ENCODE measurements around the gene MBP. TPM values are rescaled to one million over a fixed set of nuclear protein-coding genes. Genes with fewer than 3 reads are reported as not detected.

The MBP gene
- total RNA-seq, 2 experiments from 2014 or later: 75.4 to 79.2 TPM

DNA sequence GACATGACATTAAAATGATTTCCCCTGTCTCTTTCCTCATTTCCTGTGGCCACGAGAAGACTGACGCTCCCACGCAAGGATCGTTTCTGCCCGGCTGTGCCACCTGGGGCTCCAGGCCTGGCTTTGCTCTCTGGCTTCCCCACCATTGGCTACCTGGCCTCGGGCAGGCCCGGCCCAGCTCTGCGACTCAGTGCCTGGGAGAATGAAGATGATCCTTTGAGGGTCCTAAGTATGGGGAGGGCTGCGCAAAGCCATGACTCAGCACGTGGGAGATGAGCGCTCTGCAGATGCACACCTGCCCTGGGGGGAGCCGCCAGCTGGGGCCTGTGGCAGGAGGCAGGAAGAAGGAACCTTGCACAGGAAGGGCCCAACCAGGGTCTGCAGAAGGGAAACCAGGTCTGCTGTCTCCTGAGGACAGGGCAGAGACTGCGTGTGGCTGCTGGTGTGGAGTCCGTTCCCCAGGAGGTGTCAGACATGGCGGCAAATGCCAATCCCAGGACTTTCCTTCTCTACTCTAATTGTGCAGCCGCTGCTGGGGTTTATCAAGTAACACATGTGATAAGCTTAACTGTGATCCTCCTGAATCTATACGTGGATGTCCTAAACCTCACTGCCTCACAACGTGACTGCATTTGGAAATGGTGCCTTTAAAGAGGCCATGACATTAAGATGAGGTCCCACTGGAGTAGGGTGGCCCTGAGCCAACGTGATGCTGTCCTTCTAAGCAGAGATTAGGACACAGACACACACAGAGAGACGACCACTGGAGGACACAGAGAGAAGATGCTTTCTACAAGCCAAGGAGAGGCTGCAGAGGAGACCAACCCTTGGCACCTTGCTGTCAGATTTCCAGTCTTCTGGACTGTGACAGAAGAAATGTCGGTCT, 32.9 kb downstream of the MBP start:
- peak; percentile 21 for ATAC-seq (ENCODE audit: poor library complexity)
- intact Hi-C loops (cut with DNase I, micrococcal nuclease): loop anchor here in 1 of 2 experiments (2.0 kb wide), 1 partner anchor 37 kb away; no protein-coding TSS in a partner anchor

GRCh38 chr18:77098538-77099174, 33.9 kb downstream of the MBP start:
- ATAC-seq (ENCODE audit: poor library complexity) (no peak), DNase-seq (no peak)
- H3K27me3 ChIP-seq (ENCODE audit: control insufficient read depth in 1 of 2, insufficient read depth in 2 of 2, low read length in 2 of 2): no peaks in the 10 kb centered on the region
- H3K36me3 ChIP-seq (ENCODE audit: insufficient read depth, low read length): peaks cover 54% of the 10 kb centered on the region
- no peaks in the 10 kb centered on the region for H3K9me3 ChIP-seq (ENCODE audit: control insufficient read depth in 1 of 2, insufficient read depth in 1 of 2, low read length in 2 of 2)
- ChIA-PET CTCF (no interaction called here), POLR2A (interaction anchor here (1.0 to 4.2 kb wide), 5 partner anchors 10 to 36 kb away, joined by 3 to 19 read pairs (median 5); no protein-coding TSS in a partner anchor)
- Mint-ChIP-seq H3K9me3 (no peaks in the 10 kb centered on the region), H3K4me3 (peak overlapping the region; percentile 78), H3K36me3 (ENCODE audit: low read depth) (peaks cover 70% of the 10 kb centered on the region), H3K27me3 (no peaks in the 10 kb centered on the region), H3K27ac (peak overlapping the region; percentile 97), H3K4me1 (ENCODE audit: low read depth) (peaks cover 92% of the 10 kb centered on the region)
- H3K4me1 ChIP-seq (ENCODE audit: insufficient read depth, low read length): peaks cover 85% of the 10 kb centered on the region
- peak overlapping the region; percentile 33 to 71 for H3K27ac ChIP-seq (ENCODE audit: low read depth in 1 of 2, low read length in 2 of 2)
- TF ChIP-seq CTCF (IDR thresholded peaks at IDR 0.05): no peak
- intact Hi-C loops (cut with DNase I, micrococcal nuclease): no loop called here
- H3K4me3 ChIP-seq (ENCODE audit: low read length): no peak overlapping the region

More for the DNA sequence above, 32.9 kb downstream of the MBP start:
- peak overlapping the region; percentile 78 for H3K4me3 Mint-ChIP-seq
- H3K9me3 ChIP-seq (ENCODE audit: control insufficient read depth in 1 of 2, insufficient read depth in 1 of 2, low read length in 2 of 2): no peaks in the 10 kb centered on the region
- H3K27ac Mint-ChIP-seq: peak overlapping the region; percentile 97
- H3K27me3 Mint-ChIP-seq: no peaks in the 10 kb centered on the region
- ChIA-PET CTCF (no interaction called here), POLR2A (interaction anchor here (0.8 to 4.2 kb wide), 10 partner anchors 15 to 47 kb away, joined by 3 to 40 read pairs (median 6); partner anchors contain the start of gene MBP)
- H3K27me3 ChIP-seq (ENCODE audit: control insufficient read depth in 1 of 2, insufficient read depth in 2 of 2, low read length in 2 of 2): no peaks in the 10 kb centered on the region
- DNase-seq: peak in 9 of 14 experiments; percentile 26 to 70 (median 52)
- peaks cover 97% of the 10 kb centered on the region for H3K4me1 Mint-ChIP-seq (ENCODE audit: low read depth)
- peaks cover 70% of the 10 kb centered on the region for H3K36me3 Mint-ChIP-seq (ENCODE audit: low read depth)
- H3K36me3 ChIP-seq (ENCODE audit: insufficient read depth, low read length): peaks cover 58% of the 10 kb centered on the region
- H3K27ac ChIP-seq (ENCODE audit: low read depth in 1 of 2, low read length in 2 of 2): peak overlapping the region; percentile 74 to 89
- no peak for TF ChIP-seq CTCF (IDR thresholded peaks at IDR 0.05)
- H3K4me1 ChIP-seq (ENCODE audit: insufficient read depth, low read length): peaks cover 88% of the 10 kb centered on the region
- no peaks in the 10 kb centered on the region for H3K9me3 Mint-ChIP-seq
- no peak overlapping the region for H3K4me3 ChIP-seq (ENCODE audit: low read length)

DNA sequence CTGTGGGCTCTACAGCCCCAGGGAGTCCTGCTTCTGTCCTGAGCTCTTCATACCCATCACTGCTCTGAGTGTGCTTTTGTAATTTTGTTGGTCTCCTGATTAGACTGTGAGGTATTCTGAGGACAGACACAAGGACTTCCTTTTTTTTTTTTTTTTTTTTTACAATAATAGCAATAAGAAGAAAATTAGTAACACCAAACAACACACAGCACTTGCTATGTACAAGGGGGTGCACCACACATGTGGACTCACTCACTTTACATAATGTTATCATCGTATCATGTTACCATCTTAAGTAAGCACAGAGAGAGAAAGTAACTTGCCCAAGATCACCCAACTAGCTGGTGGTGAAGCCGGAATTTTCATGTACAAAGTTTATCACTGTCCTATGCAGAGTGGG, 34.6 kb downstream of the MBP start:
- H3K4me3 ChIP-seq (ENCODE audit: low read length): no peak overlapping the region

More for the DNA sequence above, 34.6 kb downstream of the MBP start:
- DNase-seq (no peak), ATAC-seq (ENCODE audit: poor library complexity) (no peak)
- intact Hi-C loops (cut with DNase I, micrococcal nuclease): no loop called here
- Histone ChIP-seq H3K27ac (ENCODE audit: low read depth in 1 of 2, low read length in 2 of 2) (no peak overlapping the region), H3K4me1 (ENCODE audit: insufficient read depth, low read length) (peaks cover 85% of the 10 kb centered on the region), H3K9me3 (ENCODE audit: control insufficient read depth in 1 of 2, insufficient read depth in 1 of 2, low read length in 2 of 2) (no peaks in the 10 kb centered on the region), H3K27me3 (ENCODE audit: control insufficient read depth in 1 of 2, insufficient read depth in 2 of 2, low read length in 2 of 2) (no peaks in the 10 kb centered on the region), H3K36me3 (ENCODE audit: insufficient read depth, low read length) (peaks cover 55% of the 10 kb centered on the region)
- no peaks in the 10 kb centered on the region for H3K9me3 Mint-ChIP-seq
- ChIA-PET POLR2A (interaction anchor here (1.0 to 1.6 kb wide), 4 partner anchors 10 to 33 kb away, joined by 3 to 6 read pairs (median 4); no protein-coding TSS in a partner anchor), CTCF (interaction anchor here (0.7 to 0.9 kb wide), 2 partner anchors 43 to 98 kb away, joined by 4 to 5 read pairs; no protein-coding TSS in a partner anchor)
- peak overlapping the region; percentile 97 for H3K27ac Mint-ChIP-seq
- no peaks in the 10 kb centered on the region for H3K27me3 Mint-ChIP-seq
- H3K4me3 Mint-ChIP-seq: no peak overlapping the region
- H3K36me3 Mint-ChIP-seq (ENCODE audit: low read depth): peaks cover 69% of the 10 kb centered on the region
- TF ChIP-seq CTCF (IDR thresholded peaks at IDR 0.05): no peak
- peaks cover 86% of the 10 kb centered on the region for H3K4me1 Mint-ChIP-seq (ENCODE audit: low read depth)
